CD8-positive, alpha-beta memory T cell (primary cell): Measurements from ENCODE around the gene TMEM131. TPM values are rescaled to one million over a fixed set of nuclear protein-coding genes. Genes with fewer than 3 reads are reported as not detected.
"Not testable (repeated sequence)": the region's sequence is repeated elsewhere in the genome, so short reads cannot be mapped to it uniquely, and the experiment has no call there.

Source experiments
- CTCF ChIA-PET: fragments of 350-600 bp; sonication (Branson Sonifier 250); formaldehyde crosslinking; loops from one replicate; lab custom pipeline; 2021; ENCODE audit warnings: antibody characterized with exemption; lab: Charles Lee
- POLR2A ChIA-PET: fragments of 350-600 bp; sonication (Branson Sonifier 250); formaldehyde crosslinking; loops from one replicate; lab custom pipeline; 2021; ENCODE audit warnings: antibody characterized with exemption; lab: Charles Lee
- DNase-seq, 5 donors: peaks; one replicate each; pipeline versions ENCODE4 v3.0.0 to v3.0.0-alpha.2; 2020 to 2022; ENCODE audit warnings: mixed read lengths in 1 of 5
- H3K27ac ChIP-seq: one replicate; pipeline ENCODE4 v1.7.0; 2013; ENCODE audit warnings: low read depth, mild to moderate bottlenecking, low read length, moderate library complexity
- H3K27me3 ChIP-seq: 2 replicates; pipeline ENCODE4 v1.7.0; 2013; ENCODE audit warnings: low read length, mild to moderate bottlenecking; ENCODE audit not compliant: insufficient read depth, poor library complexity, severe bottlenecking
- H3K36me3 ChIP-seq: 2 replicates; pipeline ENCODE4 v1.7.0; 2013; ENCODE audit warnings: mild to moderate bottlenecking, low read length, moderate library complexity; ENCODE audit not compliant: insufficient read depth
- H3K4me1 ChIP-seq: 2 replicates; pipeline ENCODE4 v1.7.0; 2013; ENCODE audit warnings: mild to moderate bottlenecking, low read length, moderate library complexity; ENCODE audit not compliant: insufficient read depth
- H3K4me3 ChIP-seq: 2 replicates; pipeline ENCODE4 v1.7.0; 2013; ENCODE audit warnings: mild to moderate bottlenecking, low read length
- H3K9me3 ChIP-seq: 2 replicates; pipeline ENCODE4 v1.7.0; 2013; ENCODE audit warnings: mild to moderate bottlenecking, low read length
- H3K27ac Mint-ChIP-seq, 8 donors: one replicate each; pipeline ENCODE4 v1.8.0; 2020 to 2021; ENCODE audit warnings: mixed read lengths in 8 of 8, mild to moderate bottlenecking in 6 of 8, inconsistent platforms in 3 of 8, moderate library complexity in 3 of 8
- H3K27me3 Mint-ChIP-seq, 2 donors: one replicate each; pipeline ENCODE4 v1.8.0; 2020 to 2021; ENCODE audit warnings: mixed read lengths in 2 of 2, mild to moderate bottlenecking in 1 of 2, moderate library complexity in 1 of 2
- H3K36me3 Mint-ChIP-seq, 3 donors: one replicate each; pipeline ENCODE4 v1.8.0; 2020 to 2021; ENCODE audit warnings: mixed read lengths in 3 of 3, inconsistent platforms in 1 of 3, mild to moderate bottlenecking in 1 of 3
- H3K4me1 Mint-ChIP-seq, 3 donors: one replicate each; pipeline ENCODE4 v1.8.0; 2020 to 2021; ENCODE audit warnings: mixed read lengths in 3 of 3, inconsistent platforms in 1 of 3, mild to moderate bottlenecking in 1 of 3
- H3K4me3 Mint-ChIP-seq, 7 donors: one replicate each; pipeline ENCODE4 v1.8.0; 2020 to 2021; ENCODE audit warnings: mixed read lengths in 7 of 7, mild to moderate bottlenecking in 6 of 7, moderate library complexity in 4 of 7, inconsistent platforms in 2 of 7
- H3K9me3 Mint-ChIP-seq, 5 donors: one replicate each; pipeline ENCODE4 v1.8.0; 2020 to 2022; ENCODE audit warnings: mixed read lengths in 5 of 5, mild to moderate bottlenecking in 3 of 5, moderate library complexity in 2 of 5, inconsistent platforms in 1 of 5
- polyA plus RNA-seq: library from polyadenylated mRNA; unstranded; fragments of 300-500 nt; fragmentation: Illumina TruSeq; gene quantifications from one replicate; pipeline ENCODE4 v1.2.3, GENCODE V29; 2021
- total RNA-seq, 2 experiments: library from RNA; stranded (reverse); gene quantifications; one replicate each; pipeline ENCODE4 v1.2.3, GENCODE V29; 2021

TMEM131 gene
- total and polyA plus RNA-seq, 3 experiments from 2014 or later, result 14.4 to 35.4 (median 34.7) TPM

- POLR2A ChIA-PET, result no interaction called here
- Histone ChIP-seq H3K27me3 (no peaks in the 10 kb centered on the region), H3K36me3 (no peaks in the 10 kb centered on the region), H3K9me3 (no peaks in the 10 kb centered on the region), H3K4me1 (no peaks in the 10 kb centered on the region), H3K27ac (no peak overlapping the region), H3K4me3 (no peak overlapping the region)
- Mint-ChIP-seq H3K9me3 (no peaks in the 10 kb centered on the region), H3K27ac (no peak overlapping the region), H3K27me3 (no peaks in the 10 kb centered on the region), H3K4me3 (no peak overlapping the region), H3K4me1 (peaks cover 22 to 40% (median 34%) of the 10 kb centered on the region in 3 donors), H3K36me3 (peaks cover 8 to 56% (median 18%) of the 10 kb centered on the region in 3 donors)
- CTCF ChIA-PET, result no interaction called here
- no peak for DNase-seq
Observed at GRCh38 chr2:97908208-97908676, 87.5 kb downstream of the TMEM131 start.

GRCh38 chr2:97907369-97908100 is 88.2 kb downstream of the TMEM131 start:
- POLR2A ChIA-PET, result no interaction called here
- H3K27ac ChIP-seq, result no peak overlapping the region

GRCh38 chr2:97906307-97906706 is 89.4 kb downstream of the TMEM131 start:
- no peaks in the 10 kb centered on the region for H3K9me3 Mint-ChIP-seq
- H3K4me3 ChIP-seq, result no peak overlapping the region
- H3K4me3 Mint-ChIP-seq, result no peak overlapping the region
- CTCF ChIA-PET, result no interaction called here
- peaks cover 20 to 70% (median 24%) of the 10 kb centered on the region in 3 donors for H3K36me3 Mint-ChIP-seq
- POLR2A ChIA-PET, result no interaction called here
- no peaks in the 10 kb centered on the region for H3K4me1 ChIP-seq
- H3K9me3 ChIP-seq, result no peaks in the 10 kb centered on the region
- no peak for DNase-seq
- no peaks in the 10 kb centered on the region for H3K27me3 ChIP-seq
- H3K4me1 Mint-ChIP-seq, result peaks cover 11 to 22% (median 19%) of the 10 kb centered on the region in 3 donors
- H3K27ac Mint-ChIP-seq, result no peak overlapping the region
- H3K36me3 ChIP-seq, result no peaks in the 10 kb centered on the region
- no peaks in the 10 kb centered on the region for H3K27me3 Mint-ChIP-seq
- H3K27ac ChIP-seq, result no peak overlapping the region

More at GRCh38 chr2:97907369-97908100, 88.2 kb downstream of the TMEM131 start:
- Histone ChIP-seq H3K4me1 (no peaks in the 10 kb centered on the region), H3K27me3 (no peaks in the 10 kb centered on the region), H3K4me3 (no peak overlapping the region), H3K9me3 (no peaks in the 10 kb centered on the region), H3K36me3 (no peaks in the 10 kb centered on the region)
- peaks cover 15 to 63% (median 20%) of the 10 kb centered on the region in 3 donors for H3K36me3 Mint-ChIP-seq
- peaks cover 21 to 33% (median 28%) of the 10 kb centered on the region in 3 donors for H3K4me1 Mint-ChIP-seq
- H3K4me3 Mint-ChIP-seq, result no peak overlapping the region
- DNase-seq, result no peak
- H3K27me3 Mint-ChIP-seq, result no peaks in the 10 kb centered on the region
- peak overlapping the region in 1 of 8 donors; percentile 28 for H3K27ac Mint-ChIP-seq
- CTCF ChIA-PET, result no interaction called here
- H3K9me3 Mint-ChIP-seq, result no peaks in the 10 kb centered on the region

DNA sequence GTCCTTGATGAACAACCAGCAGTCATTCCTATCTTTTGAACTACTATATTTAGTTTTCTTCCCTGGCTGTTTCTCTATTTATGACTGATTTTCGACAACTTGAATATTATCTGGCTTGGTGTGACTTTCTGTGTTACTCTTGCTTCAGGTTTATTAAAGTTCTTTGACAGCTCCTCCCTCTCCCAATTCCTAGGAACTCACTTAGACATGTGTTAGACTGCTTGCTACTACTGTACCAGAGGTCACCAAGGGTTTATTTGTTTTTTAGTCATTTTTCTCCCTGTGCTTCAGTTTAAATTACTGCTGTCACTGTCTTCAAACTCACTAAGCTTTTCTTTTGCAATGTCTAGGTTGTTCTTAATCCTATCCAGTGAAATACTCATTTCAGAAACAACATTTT is 90.5 kb downstream of the TMEM131 start:
- Mint-ChIP-seq H3K9me3 (no peaks in the 10 kb centered on the region), H3K27me3 (no peaks in the 10 kb centered on the region), H3K4me3 (no peak overlapping the region), H3K36me3 (peaks cover 17 to 63% (median 24%) of the 10 kb centered on the region in 3 donors), H3K27ac (no peak overlapping the region), H3K4me1 (peaks cover 8 to 18% (median 11%) of the 10 kb centered on the region in 3 donors)
- Histone ChIP-seq H3K36me3 (no peaks in the 10 kb centered on the region), H3K4me3 (no peak overlapping the region), H3K27ac (no peak overlapping the region), H3K9me3 (no peaks in the 10 kb centered on the region), H3K4me1 (no peaks in the 10 kb centered on the region), H3K27me3 (no peaks in the 10 kb centered on the region)
- ChIA-PET CTCF (no interaction called here), POLR2A (no interaction called here)
- no peak for DNase-seq

DNA sequence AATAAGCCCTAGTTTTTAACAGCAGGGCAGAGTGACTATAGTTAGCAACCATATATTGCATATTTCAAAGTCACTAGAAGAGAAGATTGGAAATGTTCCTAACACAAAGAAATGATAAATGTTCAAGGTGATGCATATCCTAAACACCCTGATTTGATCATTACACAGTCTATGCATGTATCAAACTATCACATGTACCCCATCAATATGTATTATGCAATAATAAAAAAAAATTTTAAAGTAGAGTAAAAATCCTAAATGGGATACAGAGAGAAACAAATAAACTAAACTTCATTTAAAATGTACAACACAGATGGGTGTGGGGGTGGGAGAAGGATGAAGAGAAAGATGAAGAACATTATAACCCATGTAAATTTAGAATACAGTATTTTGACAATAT is 93.9 kb downstream of the TMEM131 start:
- CTCF ChIA-PET, result no interaction called here
- H3K27ac Mint-ChIP-seq, result peak overlapping the region in 1 of 8 donors; percentile 4
- no peak overlapping the region for H3K27ac ChIP-seq
- no peak overlapping the region for H3K4me3 Mint-ChIP-seq
- no peaks in the 10 kb centered on the region for H3K27me3 ChIP-seq
- H3K9me3 ChIP-seq, result no peaks in the 10 kb centered on the region
- no peak for DNase-seq
- H3K27me3 Mint-ChIP-seq, result no peaks in the 10 kb centered on the region
- peaks cover 0 to 17% (median 13%) of the 10 kb centered on the region in 3 donors for H3K4me1 Mint-ChIP-seq
- H3K4me1 ChIP-seq, result no peaks in the 10 kb centered on the region
- H3K9me3 Mint-ChIP-seq, result no peaks in the 10 kb centered on the region
- H3K36me3 Mint-ChIP-seq, result peaks cover 9 to 44% (median 22%) of the 10 kb centered on the region in 3 donors
- H3K4me3 ChIP-seq, result no peak overlapping the region
- no peaks in the 10 kb centered on the region for H3K36me3 ChIP-seq
- POLR2A ChIA-PET, result no interaction called here

DNA sequence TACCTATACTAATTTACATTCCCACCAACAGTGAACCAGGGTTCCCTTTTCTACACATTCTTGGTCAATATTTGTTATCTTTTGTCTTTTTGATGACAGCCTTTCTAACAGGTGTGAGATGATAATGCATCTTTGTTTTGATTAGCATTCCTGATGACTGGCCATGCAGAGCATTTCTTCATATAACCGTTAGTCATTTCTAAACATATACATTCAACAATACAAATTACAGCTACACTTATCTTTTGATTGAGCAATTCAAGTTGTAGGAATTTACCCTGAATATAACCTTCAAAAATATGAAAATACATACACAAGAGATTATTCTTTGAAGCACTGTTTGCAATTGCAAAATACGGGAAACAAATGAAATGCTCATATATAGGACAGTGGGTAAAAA is 94.9 kb downstream of the TMEM131 start:
- H3K27me3 Mint-ChIP-seq, result no peaks in the 10 kb centered on the region
- H3K4me3 Mint-ChIP-seq, result no peak overlapping the region
- POLR2A ChIA-PET, result no interaction called here
- no peaks in the 10 kb centered on the region for H3K9me3 ChIP-seq
- no peak overlapping the region for H3K27ac Mint-ChIP-seq
- peaks cover 0 to 13% (median 13%) of the 10 kb centered on the region in 3 donors for H3K4me1 Mint-ChIP-seq
- H3K27me3 ChIP-seq, result no peaks in the 10 kb centered on the region
- no peak overlapping the region for H3K4me3 ChIP-seq
- no peak overlapping the region for H3K27ac ChIP-seq
- no peaks in the 10 kb centered on the region for H3K36me3 ChIP-seq
- CTCF ChIA-PET, result no interaction called here
- peaks cover 8 to 38% (median 27%) of the 10 kb centered on the region in 3 donors for H3K36me3 Mint-ChIP-seq
- no peak for DNase-seq
- peaks cover 0 to under 1% (median 0%) of the 10 kb centered on the region in 5 donors for H3K9me3 Mint-ChIP-seq
- H3K4me1 ChIP-seq, result no peaks in the 10 kb centered on the region

DNA sequence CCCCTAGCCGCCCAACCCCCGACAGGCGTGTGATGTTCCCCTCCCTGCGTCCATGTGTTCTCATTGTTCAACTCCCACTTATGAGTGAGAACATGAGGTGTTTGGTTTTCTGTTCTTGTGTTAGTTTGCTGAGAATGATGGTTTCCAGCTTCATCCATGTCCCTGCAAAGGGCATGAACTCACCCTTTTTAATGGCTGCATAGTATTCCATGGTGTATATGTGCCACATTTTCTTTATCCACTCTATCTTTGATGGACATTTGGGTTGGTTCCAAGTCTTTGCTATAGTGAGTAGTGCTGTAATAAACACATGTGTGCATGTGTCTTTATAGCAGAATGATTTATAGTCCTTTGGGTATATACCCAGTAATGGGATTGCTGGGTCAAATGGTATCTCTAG is 102.7 kb downstream of the TMEM131 start:
- CTCF ChIA-PET, H3K27ac Mint-ChIP-seq: not testable (repeated sequence)

GRCh38 chr2:97891611-97892010 is 104.1 kb downstream of the TMEM131 start:
- Histone ChIP-seq H3K4me3 (no peak overlapping the region), H3K27me3 (no peaks in the 10 kb centered on the region), H3K27ac (no peak overlapping the region), H3K9me3 (peaks cover 1% of the 10 kb centered on the region), H3K36me3 (peaks cover 11% of the 10 kb centered on the region), H3K4me1 (no peaks in the 10 kb centered on the region)
- POLR2A ChIA-PET, result no interaction called here
- peaks cover 0 to 10% (median 7%) of the 10 kb centered on the region in 5 donors for H3K9me3 Mint-ChIP-seq
- no peak overlapping the region for H3K4me3 Mint-ChIP-seq
- H3K4me1 Mint-ChIP-seq, result peaks cover 0 to 7% (median 0%) of the 10 kb centered on the region in 3 donors
- no peak for DNase-seq
- H3K36me3 Mint-ChIP-seq, result peaks cover 20 to 42% (median 37%) of the 10 kb centered on the region in 3 donors
- H3K27me3 Mint-ChIP-seq, result no peaks in the 10 kb centered on the region
- CTCF ChIA-PET, result no interaction called here
- H3K27ac Mint-ChIP-seq, result peak overlapping the region in 1 of 8 donors; percentile 31

More for the DNA sequence above, 102.7 kb downstream of the TMEM131 start:
- DNase-seq, H3K27me3 Mint-ChIP-seq, H3K36me3 ChIP-seq, H3K4me3 ChIP-seq, H3K4me1 ChIP-seq, H3K9me3 Mint-ChIP-seq, POLR2A ChIA-PET, H3K4me1 Mint-ChIP-seq, H3K4me3 Mint-ChIP-seq, H3K27me3 ChIP-seq, H3K9me3 ChIP-seq, H3K27ac ChIP-seq: not testable (repeated sequence)
- peaks cover 11 to 32% (median 26%) of the 10 kb centered on the region in 3 donors for H3K36me3 Mint-ChIP-seq
